Panc1 (cell line): ENCODE data around the gene RAI1.

Experiments
- POLR2AphosphoS5 ChIP-seq: IDR thresholded peaks from 2 replicates; pipeline ENCODE4 v1.6.1; 2012; ENCODE audit warnings: mild to moderate bottlenecking, low read depth, low read length, moderate library complexity
- TCF7L2 ChIP-seq: IDR thresholded peaks from 2 replicates; pipeline ENCODE4 v1.6.1; 2011; ENCODE audit warnings: mild to moderate bottlenecking, low read depth, low read length, inconsistent platforms
- TF ChIP-seq, protein P1 (sequence below): fragments of 450-650 bp; IDR thresholded peaks from 2 replicates; pipeline ENCODE4 v1.5.1; 2017; ENCODE audit warnings: mild to moderate bottlenecking
- TF ChIP-seq, protein P2 (sequence below), 2 experiments: IDR thresholded peaks; 2 replicates each; pipeline ENCODE4 v1.6.1; 2011 to 2012; ENCODE audit warnings: low read depth in 2 of 2, control low read depth in 1 of 2, low read length in 1 of 2, mild to moderate bottlenecking in 1 of 2, moderate library complexity in 1 of 2; ENCODE audit not compliant: insufficient read depth in 1 of 2

DNA sequence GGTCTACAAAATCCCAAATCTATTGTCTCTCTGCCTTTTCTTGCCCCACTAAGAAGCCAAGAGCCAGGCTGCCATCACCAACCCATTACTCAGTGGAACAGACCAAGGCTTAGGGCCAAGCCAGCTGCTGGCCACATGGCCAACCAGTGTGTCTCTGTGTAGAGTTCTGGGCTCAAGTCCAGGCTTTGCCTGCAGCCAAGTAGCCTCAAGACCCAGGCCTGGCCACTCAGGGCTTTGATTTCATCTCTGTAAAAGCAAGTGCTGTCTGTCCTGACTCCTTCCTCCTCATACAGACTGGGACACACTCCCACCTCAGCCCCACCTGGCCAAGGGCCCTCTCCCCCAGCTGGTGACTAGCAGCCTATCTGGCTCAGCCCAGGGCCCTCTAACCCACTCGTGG, 140.9 kb downstream of the RAI1 start:
- no peak for TF ChIP-seq TCF7L2
- TF ChIP-seq, protein P1, sequence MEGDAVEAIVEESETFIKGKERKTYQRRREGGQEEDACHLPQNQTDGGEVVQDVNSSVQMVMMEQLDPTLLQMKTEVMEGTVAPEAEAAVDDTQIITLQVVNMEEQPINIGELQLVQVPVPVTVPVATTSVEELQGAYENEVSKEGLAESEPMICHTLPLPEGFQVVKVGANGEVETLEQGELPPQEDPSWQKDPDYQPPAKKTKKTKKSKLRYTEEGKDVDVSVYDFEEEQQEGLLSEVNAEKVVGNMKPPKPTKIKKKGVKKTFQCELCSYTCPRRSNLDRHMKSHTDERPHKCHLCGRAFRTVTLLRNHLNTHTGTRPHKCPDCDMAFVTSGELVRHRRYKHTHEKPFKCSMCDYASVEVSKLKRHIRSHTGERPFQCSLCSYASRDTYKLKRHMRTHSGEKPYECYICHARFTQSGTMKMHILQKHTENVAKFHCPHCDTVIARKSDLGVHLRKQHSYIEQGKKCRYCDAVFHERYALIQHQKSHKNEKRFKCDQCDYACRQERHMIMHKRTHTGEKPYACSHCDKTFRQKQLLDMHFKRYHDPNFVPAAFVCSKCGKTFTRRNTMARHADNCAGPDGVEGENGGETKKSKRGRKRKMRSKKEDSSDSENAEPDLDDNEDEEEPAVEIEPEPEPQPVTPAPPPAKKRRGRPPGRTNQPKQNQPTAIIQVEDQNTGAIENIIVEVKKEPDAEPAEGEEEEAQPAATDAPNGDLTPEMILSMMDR = no peak
- no peak for TF ChIP-seq POLR2AphosphoS5
- TF ChIP-seq, protein P2, sequence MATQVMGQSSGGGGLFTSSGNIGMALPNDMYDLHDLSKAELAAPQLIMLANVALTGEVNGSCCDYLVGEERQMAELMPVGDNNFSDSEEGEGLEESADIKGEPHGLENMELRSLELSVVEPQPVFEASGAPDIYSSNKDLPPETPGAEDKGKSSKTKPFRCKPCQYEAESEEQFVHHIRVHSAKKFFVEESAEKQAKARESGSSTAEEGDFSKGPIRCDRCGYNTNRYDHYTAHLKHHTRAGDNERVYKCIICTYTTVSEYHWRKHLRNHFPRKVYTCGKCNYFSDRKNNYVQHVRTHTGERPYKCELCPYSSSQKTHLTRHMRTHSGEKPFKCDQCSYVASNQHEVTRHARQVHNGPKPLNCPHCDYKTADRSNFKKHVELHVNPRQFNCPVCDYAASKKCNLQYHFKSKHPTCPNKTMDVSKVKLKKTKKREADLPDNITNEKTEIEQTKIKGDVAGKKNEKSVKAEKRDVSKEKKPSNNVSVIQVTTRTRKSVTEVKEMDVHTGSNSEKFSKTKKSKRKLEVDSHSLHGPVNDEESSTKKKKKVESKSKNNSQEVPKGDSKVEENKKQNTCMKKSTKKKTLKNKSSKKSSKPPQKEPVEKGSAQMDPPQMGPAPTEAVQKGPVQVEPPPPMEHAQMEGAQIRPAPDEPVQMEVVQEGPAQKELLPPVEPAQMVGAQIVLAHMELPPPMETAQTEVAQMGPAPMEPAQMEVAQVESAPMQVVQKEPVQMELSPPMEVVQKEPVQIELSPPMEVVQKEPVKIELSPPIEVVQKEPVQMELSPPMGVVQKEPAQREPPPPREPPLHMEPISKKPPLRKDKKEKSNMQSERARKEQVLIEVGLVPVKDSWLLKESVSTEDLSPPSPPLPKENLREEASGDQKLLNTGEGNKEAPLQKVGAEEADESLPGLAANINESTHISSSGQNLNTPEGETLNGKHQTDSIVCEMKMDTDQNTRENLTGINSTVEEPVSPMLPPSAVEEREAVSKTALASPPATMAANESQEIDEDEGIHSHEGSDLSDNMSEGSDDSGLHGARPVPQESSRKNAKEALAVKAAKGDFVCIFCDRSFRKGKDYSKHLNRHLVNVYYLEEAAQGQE (IDR thresholded peaks at IDR 0.05; ENCODE audit: insufficient read depth in 1 of 2, low read depth in 2 of 2, low read length in 1 of 2) = no peak
